A549 (cell line): ENCODE results near the gene MGRN1. TPM values are rescaled to one million over a fixed set of nuclear protein-coding genes. Genes with fewer than 3 reads are reported as not detected.

Experiments
- ATAC-seq, 2 experiments: fragments of 200-7000 bp in 1 of 2; fragments of >200 bp in 1 of 2; cut with Nextera tagmentation in 1 of 2; cut with Tn5 transposase in 1 of 2; 3 replicates each; pipeline versions ENCODE4 v1.8.0 to v1.9.1; 2018 to 2020; ENCODE audit warnings: mild to moderate bottlenecking in 1 of 2, moderate library complexity in 1 of 2
- CTCF ChIA-PET: fragments of 300-600 bp; sonication (Branson Sonifier 250); formaldehyde crosslinking; extraction: SDS; loops from one replicate; lab custom pipeline; 2021; ENCODE audit warnings: antibody characterized with exemption, inconsistent platforms; lab: Yijun Ruan, JAX
- POLR2A ChIA-PET: fragments of 350-600 bp; formaldehyde crosslinking; extraction: SDS; loops from one replicate; lab custom pipeline; 2021; ENCODE audit warnings: antibody characterized with exemption, inconsistent platforms; lab: Yijun Ruan, JAX
- DNase-seq, 2 experiments: peaks; one replicate each; pipeline versions ENCODE4 v3.0.0 to v3.0.0-alpha.2; 2011 to 2016; ENCODE audit warnings: low read depth in 1 of 2, low spot score in 1 of 2
- FAIRE-seq: peaks from 2 replicates; lab custom pipeline; 2011; peaks lifted over from hg19 to GRCh38; lab: Jason Lieb, UNC
- H3K27ac ChIP-seq, 2 experiments: fragments of >200 bp; sonication (Bioruptor Twin); formaldehyde crosslinking; 3 replicates each; pipeline ENCODE4 v1.5.1; 2016 to 2017
- H3K4me1 ChIP-seq: fragments of >200 bp; sonication (Bioruptor Twin); formaldehyde crosslinking; 3 replicates; pipeline ENCODE4 v1.6.1; 2016
- H3K4me2 ChIP-seq: fragments of >200 bp; sonication (Bioruptor Twin); formaldehyde crosslinking; 3 replicates; pipeline ENCODE4 v1.6.1; 2016
- H3K4me3 ChIP-seq: fragments of >200 bp; sonication (Bioruptor Twin); formaldehyde crosslinking; 3 replicates; pipeline ENCODE4 v1.5.1; 2016
- H3K9me3 ChIP-seq: fragments of >200 bp; sonication (Bioruptor Twin); formaldehyde crosslinking; 3 replicates; pipeline ENCODE4 v1.6.1; 2016
- BHLHE40 ChIP-seq: IDR thresholded peaks from 2 replicates; pipeline ENCODE4 v1.6.1; 2012; ENCODE audit warnings: low read depth, low read length, inconsistent platforms
- EHMT2 ChIP-seq: fragments of 200-600 bp; sonication (generic); IDR thresholded peaks from 2 replicates; pipeline ENCODE4 v1.6.1; 2016; ENCODE audit warnings: antibody characterized with exemption, low read depth, mild to moderate bottlenecking, moderate library complexity
- EP300 ChIP-seq, 2 experiments: fragments of >200 bp; sonication (Bioruptor Twin); formaldehyde crosslinking; IDR thresholded peaks; 2 replicates in 1 of 2; 3 replicates in 1 of 2; pipeline ENCODE4 v1.6.1; 2016 to 2017
- ESRRA ChIP-seq: fragments of 150-350 bp; IDR thresholded peaks from 2 replicates; pipeline ENCODE4 v1.6.1; 2014; ENCODE audit warnings: mild to moderate bottlenecking, low read length, borderline replicate concordance
- FOSL2 ChIP-seq, 2 experiments: fragments of 450-650 bp in 1 of 2; fragments of >200 bp in 1 of 2; sonication (Bioruptor Twin) in 1 of 2; formaldehyde crosslinking; IDR thresholded peaks; 2 replicates each; pipeline versions ENCODE4 v1.5.0 to v1.6.1; 2016 to 2020; ENCODE audit warnings: mild to moderate bottlenecking in 1 of 2, moderate library complexity in 1 of 2
- HDAC2 ChIP-seq: fragments of 200-600 bp; sonication (generic); IDR thresholded peaks from 2 replicates; pipeline ENCODE4 v1.6.1; 2016
- JUN ChIP-seq, 2 experiments: fragments of >200 bp; sonication (Bioruptor Twin); formaldehyde crosslinking; IDR thresholded peaks; 2 replicates in 1 of 2; 3 replicates in 1 of 2; pipeline ENCODE4 v1.6.1; 2016 to 2017
- POLR2A ChIP-seq: IDR thresholded peaks from 2 replicates; pipeline ENCODE4 v1.6.1; 2012; ENCODE audit warnings: mild to moderate bottlenecking, low read length
- POLR2AphosphoS2 ChIP-seq: conservative IDR thresholded peaks from 2 replicates; pipeline ENCODE4 v1.6.1; 2012; ENCODE audit warnings: low read length, improper control_type of control experiment, inconsistent platforms
- RAD21 ChIP-seq, 2 experiments: fragments of >200 bp in 1 of 2; sonication (Bioruptor Twin) in 1 of 2; formaldehyde crosslinking in 1 of 2; IDR thresholded peaks in 1 of 2; conservative IDR thresholded peaks in 1 of 2; 2 replicates in 1 of 2; 3 replicates in 1 of 2; pipeline ENCODE4 v1.6.1; 2012 to 2018; ENCODE audit warnings: inconsistent platforms in 1 of 2
- RFX5 ChIP-seq: fragments of 450-650 bp; IDR thresholded peaks from 2 replicates; pipeline ENCODE4 v1.7.1; 2014; ENCODE audit warnings: antibody characterized with exemption, mild to moderate bottlenecking, moderate library complexity
- SMC3 ChIP-seq: fragments of >200 bp; sonication (Bioruptor Twin); formaldehyde crosslinking; IDR thresholded peaks from 3 replicates; pipeline ENCODE4 v1.6.1; 2018; ENCODE audit warnings: inconsistent platforms
- TP53 ChIP-seq: fragments of 250-450 bp; sonication (Bioruptor Pico); IDR thresholded peaks from 2 replicates; pipeline ENCODE4 v1.5.0; 2021; ENCODE audit warnings: mild to moderate bottlenecking, moderate library complexity
- ZC3H11A ChIP-seq: fragments of 450-650 bp; IDR thresholded peaks from 2 replicates; pipeline ENCODE4 v1.6.1; 2014; ENCODE audit warnings: antibody characterized with exemption, mild to moderate bottlenecking
- ZFP36 ChIP-seq: fragments of 450-650 bp; IDR thresholded peaks from 2 replicates; pipeline ENCODE4 v1.6.1; 2014; ENCODE audit warnings: borderline replicate concordance; ENCODE audit not compliant: partially characterized antibody
- ZNF302 ChIP-seq: fragments of 250-450 bp; sonication (Bioruptor Pico); IDR thresholded peaks from 2 replicates; pipeline ENCODE4 v1.9.0; 2021; ENCODE audit warnings: inconsistent platforms, mild to moderate bottlenecking, moderate library complexity
- WGBS: methylation state at CpG from one replicate; pipeline ENCODE4 v1.1.6; 2017; ENCODE audit errors: missing lambda C conversion rate; 5-methylcytosine and 5-hydroxymethylcytosine counted together
- polyA plus RNA-seq, 4 experiments: library from polyadenylated mRNA; depleted of rRNA in 3 of 4; stranded (reverse); fragments of >200 nt; fragmentation: RNase III in 1 of 4; extraction: RNeasy Plus Mini Kit Qiagen cat#74134 plus additional on column Dnase treatment in 1 of 4; gene quantifications; 2 replicates in 3 of 4; 3 replicates in 1 of 4; pipeline ENCODE4 v1.2.3, GENCODE V29; 2011 to 2017

MGRN1 gene
- polyA plus RNA-seq, 2 of the 4 experiments (the other 2 are of a cell fraction), result 4.3 to 29.9 TPM

GRCh38 chr16:4695473-4696171 lies 71.0 kb downstream of the MGRN1 start:
- Histone ChIP-seq H3K27ac (no peak overlapping the region), H3K4me3 (no peak overlapping the region), H3K4me2 (no peak overlapping the region)
- 75% methylated on average over 12 of the region's 12 CpGs for WGBS
- ChIA-PET CTCF (interaction anchor here (1.3 to 2.2 kb wide), 6 partner anchors 12 to 260 kb away, joined by 3 to 12 read pairs (median 6); partner anchors contain the start of gene MGRN1), POLR2A (interaction anchor here (0.5 to 1.1 kb wide), 2 partner anchors 39 to 119 kb away, joined by 3 to 5 read pairs; partner anchors contain the start of genes ANKS3 and DNAAF8)
- FAIRE-seq, result no peak
- no peak for ATAC-seq
- TF ChIP-seq RAD21 (conservative IDR thresholded peaks at IDR 0.05 in 1 of 2, IDR thresholded peaks at IDR 0.05 in 1 of 2) (no peak), POLR2A (no peak)
- TF ChIP-seq, all 56 proteins: peak for 0
- no peak for DNase-seq
- Histone ChIP-seq H3K9me3 (no peaks in the 10 kb centered on the region), H3K4me1 (peaks cover 11% of the 10 kb centered on the region; the same call in 1 of the 3 replicates)

DNA sequence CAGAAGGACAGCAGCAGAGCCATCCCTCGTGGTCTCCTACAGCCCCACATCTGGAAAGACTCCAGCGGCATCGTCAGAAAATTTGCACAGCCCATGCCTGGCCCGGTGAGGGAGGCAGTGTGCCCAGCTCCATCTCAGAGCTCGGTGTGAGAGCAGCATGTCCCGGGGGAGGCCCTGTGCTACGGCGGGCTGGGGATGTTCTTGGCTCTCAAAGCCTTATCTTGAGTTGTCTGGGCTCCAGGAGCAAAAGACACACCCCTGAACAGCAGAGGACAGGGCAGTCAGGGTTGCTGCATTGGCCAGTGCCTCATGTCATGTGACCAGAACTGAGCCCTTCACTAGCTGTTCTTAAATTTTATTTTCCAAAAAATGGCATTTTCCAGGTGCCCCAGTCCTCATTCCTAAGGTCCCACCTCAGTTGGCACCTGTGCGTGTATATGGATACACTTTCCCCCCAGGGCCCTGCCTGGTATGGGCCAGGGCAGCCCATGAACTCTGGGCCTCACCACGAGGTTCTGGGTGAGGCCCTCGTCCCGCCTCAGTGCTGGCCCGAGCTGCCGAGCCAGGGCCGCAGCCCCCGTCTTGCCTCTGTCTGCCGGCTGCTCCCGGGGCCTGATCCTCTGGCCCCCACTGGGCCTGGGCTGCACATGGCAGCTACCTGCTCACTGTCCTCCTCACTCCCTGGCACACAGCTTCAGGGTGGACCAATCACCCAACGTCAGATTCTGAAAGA lies 71.7 kb downstream of the MGRN1 start:
- H3K4me1 ChIP-seq, result peaks cover 11% of the 10 kb centered on the region; the same call in 1 of the 3 replicates
- no peak for TF ChIP-seq SMC3
- no peak for TF ChIP-seq ZNF302 (CRISPR knock-in tag)
- no peak for TF ChIP-seq ZFP36
- TF ChIP-seq EHMT2, result no peak
- no peak for TF ChIP-seq RFX5
- TF ChIP-seq FOSL2 (IDR thresholded peaks at IDR 0.05), result no peak
- no peak for TF ChIP-seq FOSL2 (CRISPR knock-in tag; IDR thresholded peaks at IDR 0.05)
- TF ChIP-seq BHLHE40, result no peak
- TF ChIP-seq TP53 (CRISPR knock-in tag), result no peak
- TF ChIP-seq ZC3H11A, result no peak
- TF ChIP-seq EP300 (IDR thresholded peaks at IDR 0.05), result no peak
- no peak for TF ChIP-seq ESRRA
- no peak overlapping the region for H3K27ac ChIP-seq
- no peak for DNase-seq
- no peak for FAIRE-seq
- 74% methylated on average over 15 of the region's 19 CpGs for WGBS
- POLR2A ChIA-PET, result interaction anchor here (1.1 kb wide), 1 partner anchor 38 kb away, joined by 5 read pairs; the partner anchor contains the start of genes ANKS3 and DNAAF8
- no peaks in the 10 kb centered on the region for H3K9me3 ChIP-seq
- no peak overlapping the region for H3K4me2 ChIP-seq
- CTCF ChIA-PET, result interaction anchor here (1.2 to 2.2 kb wide), 7 partner anchors 10 to 260 kb away, joined by 3 to 12 read pairs (median 5); partner anchors contain the start of gene MGRN1
- no peak overlapping the region for H3K4me3 ChIP-seq
- no peak for ATAC-seq

DNA sequence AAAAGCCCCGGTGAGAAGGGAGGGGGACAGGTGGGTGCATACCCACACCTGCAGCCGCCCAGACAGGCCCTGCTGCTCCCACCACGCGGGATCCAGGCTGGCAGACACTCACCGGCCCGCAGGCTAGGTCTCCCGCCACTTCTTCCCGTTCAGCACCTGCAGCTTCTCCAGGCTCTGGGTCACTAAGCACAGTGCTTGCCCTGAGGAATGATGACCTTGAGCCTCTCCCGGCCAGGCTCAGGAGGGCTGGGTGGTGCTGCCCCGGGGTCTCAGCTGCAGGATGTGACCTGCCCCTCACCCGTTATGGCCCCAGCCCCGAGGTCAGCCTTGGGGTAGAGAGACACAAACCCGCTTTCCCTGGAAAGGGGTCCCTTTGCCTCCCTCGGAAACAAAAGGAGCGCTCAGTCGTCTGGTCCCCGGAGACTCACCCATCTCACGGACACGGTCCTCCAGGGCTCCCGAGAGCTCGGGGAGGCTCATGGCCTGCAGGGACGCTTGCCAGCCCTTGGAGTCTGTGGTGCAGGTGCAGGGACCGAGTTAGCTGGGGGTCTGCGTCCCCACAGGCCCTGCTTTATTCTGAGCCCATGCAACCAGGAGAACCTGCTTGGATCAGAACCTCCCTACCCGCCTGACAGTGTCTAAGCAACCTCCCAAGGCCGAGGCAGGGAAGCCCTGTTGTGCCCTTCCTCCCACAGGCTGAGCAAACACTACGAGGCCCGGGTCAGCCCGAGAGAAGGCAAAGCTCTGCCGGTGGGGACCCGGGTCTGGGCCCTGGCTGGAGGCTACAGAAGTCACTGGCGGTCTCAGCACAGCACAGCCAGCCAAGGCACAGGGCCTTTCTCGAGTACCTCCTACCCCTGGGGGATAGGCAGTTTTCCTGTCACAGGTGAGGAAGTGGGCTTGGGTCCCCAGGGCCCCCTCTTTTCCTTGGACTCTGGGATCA lies 72.5 kb downstream of the MGRN1 start:
- Histone ChIP-seq H3K4me2 (no peak overlapping the region), H3K4me3 (no peak overlapping the region), H3K27ac (no peak overlapping the region), H3K9me3 (no peaks in the 10 kb centered on the region), H3K4me1 (peaks cover 11% of the 10 kb centered on the region; the same call in 1 of the 3 replicates)
- ChIA-PET POLR2A (no interaction called here), CTCF (interaction anchor here (1.0 to 2.2 kb wide), 6 partner anchors 9 to 387 kb away, joined by 3 to 12 read pairs (median 5); partner anchors contain the start of gene MGRN1)
- TF ChIP-seq JUN (IDR thresholded peaks at IDR 0.05), result 0 out of 5 replicates have a peak, but pooled peaks of 1 of the 2 experiments have one; percentile 0
- no peak for TF ChIP-seq HDAC2
- WGBS, result 90% methylated on average over 26 of the region's 33 CpGs
- DNase-seq (no peak), FAIRE-seq (no peak), ATAC-seq (no peak)

- Histone ChIP-seq H3K4me1 (peaks cover 6% of the 10 kb centered on the region; the same call in 1 of the 3 replicates), H3K4me3 (no peak overlapping the region)
- FAIRE-seq, result no peak
These were observed 73.2 kb downstream of the MGRN1 start for GRCh38 chr16:4697848-4698291.

More at GRCh38 chr16:4697848-4698291, 73.2 kb downstream of the MGRN1 start:
- no peak overlapping the region for H3K27ac ChIP-seq
- TF ChIP-seq POLR2AphosphoS2, result no peak
- TF ChIP-seq JUN (IDR thresholded peaks at IDR 0.05), result 0 out of 5 replicates have a peak, but pooled peaks of 1 of the 2 experiments have one; percentile 5
- 93% methylated on average over 5 of the region's 9 CpGs for WGBS
- DNase-seq (no peak), ATAC-seq (no peak)
- no peak overlapping the region for H3K4me2 ChIP-seq
- no peaks in the 10 kb centered on the region for H3K9me3 ChIP-seq
- ChIA-PET CTCF (interaction anchor here (1.0 to 1.7 kb wide), 3 partner anchors 9 to 387 kb away, joined by 3 to 6 read pairs (median 5); no protein-coding TSS in a partner anchor), POLR2A (interaction anchor here (0.7 kb wide), 1 partner anchor 36 kb away, joined by 5 read pairs; the partner anchor contains the start of genes ANKS3 and DNAAF8)
